ENCODE data around the gene ZBTB43. TPM values are rescaled to one million over a fixed set of nuclear protein-coding genes. Genes with fewer than 3 reads are reported as not detected.

ZBTB43 gene
- total RNA-seq, 1 experiment from 2014 or later = 11.9 TPM

GRCh38 chr9:126827227-126827626, 22.4 kb downstream of the ZBTB43 start:
- intact Hi-C loops (cut with micrococcal nuclease; ENCODE audit: unreplicated experiment) = no loop called here
- no peak for TF ChIP-seq CTCF (IDR thresholded peaks at IDR 0.05; ENCODE audit: unreplicated experiment)
- Mint-ChIP-seq H3K4me1 (ENCODE audit: low read depth, unreplicated experiment) (peaks cover 13% of the 10 kb centered on the region), H3K27me3 (ENCODE audit: unreplicated experiment) (no peaks in the 10 kb centered on the region), H3K36me3 (ENCODE audit: insufficient read depth, unreplicated experiment) (no peaks in the 10 kb centered on the region), H3K27ac (ENCODE audit: unreplicated experiment) (no peak overlapping the region), H3K4me3 (ENCODE audit: low read depth, unreplicated experiment) (no peak overlapping the region), H3K9me3 (ENCODE audit: low read depth, unreplicated experiment) (no peaks in the 10 kb centered on the region)
- DNase-seq = no peak
- CTCF ChIA-PET = no interaction called here
- BruUV-seq (replicated peaks) = no TSS peak

- BruUV-seq (replicated peaks) = no TSS peak
- Mint-ChIP-seq H3K27ac (ENCODE audit: unreplicated experiment) (no peak overlapping the region), H3K4me1 (ENCODE audit: low read depth, unreplicated experiment) (peaks cover 13% of the 10 kb centered on the region), H3K4me3 (ENCODE audit: low read depth, unreplicated experiment) (no peak overlapping the region), H3K27me3 (ENCODE audit: unreplicated experiment) (no peaks in the 10 kb centered on the region), H3K36me3 (ENCODE audit: insufficient read depth, unreplicated experiment) (peaks cover 15% of the 10 kb centered on the region), H3K9me3 (ENCODE audit: low read depth, unreplicated experiment) (no peaks in the 10 kb centered on the region)
- TF ChIP-seq CTCF (IDR thresholded peaks at IDR 0.05; ENCODE audit: unreplicated experiment) = no peak
- no peak for DNase-seq
- intact Hi-C loops (cut with micrococcal nuclease; ENCODE audit: unreplicated experiment) = no loop called here
- CTCF ChIA-PET = no interaction called here
Measured at GRCh38 chr9:126829035-126829434, 24.2 kb downstream of the ZBTB43 start.

- no TSS peak for BruUV-seq (replicated peaks)
- no peak for DNase-seq
- intact Hi-C loops (cut with micrococcal nuclease; ENCODE audit: unreplicated experiment) = no loop called here
- Mint-ChIP-seq H3K4me1 (ENCODE audit: low read depth, unreplicated experiment) (no peaks in the 10 kb centered on the region), H3K9me3 (ENCODE audit: low read depth, unreplicated experiment) (no peaks in the 10 kb centered on the region), H3K36me3 (ENCODE audit: insufficient read depth, unreplicated experiment) (peaks cover 18% of the 10 kb centered on the region), H3K4me3 (ENCODE audit: low read depth, unreplicated experiment) (no peak overlapping the region), H3K27ac (ENCODE audit: unreplicated experiment) (no peak overlapping the region), H3K27me3 (ENCODE audit: unreplicated experiment) (no peaks in the 10 kb centered on the region)
- CTCF ChIA-PET = no interaction called here
- no peak for TF ChIP-seq CTCF (IDR thresholded peaks at IDR 0.05; ENCODE audit: unreplicated experiment)
Measured at GRCh38 chr9:126830827-126831226, 26.0 kb downstream of the ZBTB43 start.

GRCh38 chr9:126832440-126832839, 27.6 kb downstream of the ZBTB43 start:
- H3K27me3 Mint-ChIP-seq (ENCODE audit: unreplicated experiment) = no peaks in the 10 kb centered on the region
- DNase-seq = no peak
- no peaks in the 10 kb centered on the region for H3K9me3 Mint-ChIP-seq (ENCODE audit: low read depth, unreplicated experiment)
- no peak for TF ChIP-seq CTCF (IDR thresholded peaks at IDR 0.05; ENCODE audit: unreplicated experiment)
- BruUV-seq (replicated peaks) = no TSS peak
- H3K36me3 Mint-ChIP-seq (ENCODE audit: insufficient read depth, unreplicated experiment) = peaks cover 23% of the 10 kb centered on the region
- CTCF ChIA-PET = no interaction called here
- intact Hi-C loops (cut with micrococcal nuclease; ENCODE audit: unreplicated experiment) = no loop called here
- no peak overlapping the region for H3K27ac Mint-ChIP-seq (ENCODE audit: unreplicated experiment)
- no peaks in the 10 kb centered on the region for H3K4me1 Mint-ChIP-seq (ENCODE audit: low read depth, unreplicated experiment)
- H3K4me3 Mint-ChIP-seq (ENCODE audit: low read depth, unreplicated experiment) = no peak overlapping the region

- TF ChIP-seq CTCF (IDR thresholded peaks at IDR 0.05; ENCODE audit: unreplicated experiment) = no peak
- no peak overlapping the region for H3K27ac Mint-ChIP-seq (ENCODE audit: unreplicated experiment)
- peaks cover 23% of the 10 kb centered on the region for H3K36me3 Mint-ChIP-seq (ENCODE audit: insufficient read depth, unreplicated experiment)
- H3K27me3 Mint-ChIP-seq (ENCODE audit: unreplicated experiment) = no peaks in the 10 kb centered on the region
- H3K4me3 Mint-ChIP-seq (ENCODE audit: low read depth, unreplicated experiment) = no peak overlapping the region
- H3K9me3 Mint-ChIP-seq (ENCODE audit: low read depth, unreplicated experiment) = no peaks in the 10 kb centered on the region
- BruUV-seq (replicated peaks) = no TSS peak
- DNase-seq = no peak
- H3K4me1 Mint-ChIP-seq (ENCODE audit: low read depth, unreplicated experiment) = no peaks in the 10 kb centered on the region
- CTCF ChIA-PET = no interaction called here
- intact Hi-C loops (cut with micrococcal nuclease; ENCODE audit: unreplicated experiment) = no loop called here
Measured at GRCh38 chr9:126833020-126833419, 28.2 kb downstream of the ZBTB43 start.

Data from Calu3 (cell line).